ENCODE data around the gene RASA3. TPM values are rescaled to one million over a fixed set of nuclear protein-coding genes. Genes with fewer than 3 reads are reported as not detected.

The RASA3 gene
- total RNA-seq, 2 experiments from 2014 or later = 28.9 to 32.3 TPM

- intact Hi-C loops (cut with micrococcal nuclease) = no loop called here
- no peak for ATAC-seq
- no peak for DNase-seq
- no peaks in the 10 kb centered on the region for H3K9me3 Mint-ChIP-seq
- POLR2A ChIA-PET = no interaction called here
- H3K4me3 Mint-ChIP-seq = no peak overlapping the region
- no peak for TF ChIP-seq CTCF (IDR thresholded peaks at IDR 0.05)
- H3K4me1 Mint-ChIP-seq (ENCODE audit: low read depth) = peaks cover 7% of the 10 kb centered on the region
- no peak overlapping the region for H3K27ac Mint-ChIP-seq
- no peaks in the 10 kb centered on the region for H3K27me3 Mint-ChIP-seq
- peaks cover 20% of the 10 kb centered on the region for H3K36me3 Mint-ChIP-seq (ENCODE audit: low read depth)
- CTCF ChIA-PET = no interaction called here
Measured at GRCh38 chr13:114018461-114019055, 113.9 kb downstream of the RASA3 start.

GRCh38 chr13:114017966-114018365, 114.5 kb downstream of the RASA3 start:
- ATAC-seq = no peak
- TF ChIP-seq CTCF (IDR thresholded peaks at IDR 0.05) = no peak
- H3K4me3 Mint-ChIP-seq = no peak overlapping the region
- H3K27ac Mint-ChIP-seq = no peak overlapping the region
- no peaks in the 10 kb centered on the region for H3K27me3 Mint-ChIP-seq
- intact Hi-C loops (cut with micrococcal nuclease) = no loop called here
- peaks cover 20% of the 10 kb centered on the region for H3K36me3 Mint-ChIP-seq (ENCODE audit: low read depth)
- H3K9me3 Mint-ChIP-seq = no peaks in the 10 kb centered on the region
- DNase-seq = no peak
- peaks cover 7% of the 10 kb centered on the region for H3K4me1 Mint-ChIP-seq (ENCODE audit: low read depth)
- ChIA-PET CTCF (no interaction called here), POLR2A (no interaction called here)

GRCh38 chr13:114017028-114017630, 115.3 kb downstream of the RASA3 start:
- Mint-ChIP-seq H3K27me3 (no peaks in the 10 kb centered on the region), H3K4me1 (ENCODE audit: low read depth) (peaks cover 7% of the 10 kb centered on the region), H3K36me3 (ENCODE audit: low read depth) (peaks cover 20% of the 10 kb centered on the region), H3K27ac (peak overlapping the region; percentile 69), H3K4me3 (no peak overlapping the region), H3K9me3 (no peaks in the 10 kb centered on the region)
- intact Hi-C loops (cut with micrococcal nuclease) = no loop called here
- TF ChIP-seq CTCF (IDR thresholded peaks at IDR 0.05) = no peak
- DNase-seq = peak; percentile 12
- POLR2A ChIA-PET = no interaction called here
- ATAC-seq = no peak
- CTCF ChIA-PET = interaction anchor here (1.4 kb wide), 1 partner anchor 41 kb away, joined by 4 read pairs; no protein-coding TSS in a partner anchor

- CTCF ChIA-PET = interaction anchor here (1.4 kb wide), 1 partner anchor 41 kb away, joined by 4 read pairs; no protein-coding TSS in a partner anchor
- intact Hi-C loops (cut with micrococcal nuclease) = no loop called here
Measured at GRCh38 chr13:114016321-114017027, 115.9 kb downstream of the RASA3 start.

More at GRCh38 chr13:114016321-114017027, 115.9 kb downstream of the RASA3 start:
- H3K4me3 Mint-ChIP-seq = no peak overlapping the region
- DNase-seq (no peak), ATAC-seq (no peak)
- no peaks in the 10 kb centered on the region for H3K9me3 Mint-ChIP-seq
- H3K36me3 Mint-ChIP-seq (ENCODE audit: low read depth) = peaks cover 20% of the 10 kb centered on the region
- TF ChIP-seq CTCF (IDR thresholded peaks at IDR 0.05) = no peak
- no peaks in the 10 kb centered on the region for H3K27me3 Mint-ChIP-seq
- H3K27ac Mint-ChIP-seq = peak overlapping the region; percentile 72
- POLR2A ChIA-PET = no interaction called here
- peaks cover 7% of the 10 kb centered on the region for H3K4me1 Mint-ChIP-seq (ENCODE audit: low read depth)

Data from activated CD8-positive, alpha-beta T cell treated with anti-CD3 and anti-CD28 coated beads for 36 hours (primary cell).